BE2C (cell line): Measurements from ENCODE around the gene C9orf57.

Experiments used
- DNase-seq: peaks from one replicate; pipeline ENCODE4 v3.0.0-alpha.2; 2020
- H3K27me3 ChIP-seq: fragments of 250-450 bp; sonication (Bioruptor Pico); 2 replicates; pipeline ENCODE4 v1.5.1; 2020; ENCODE audit warnings: mild to moderate bottlenecking
- H3K36me3 ChIP-seq: fragments of 250-450 bp; sonication (Bioruptor Pico); 2 replicates; pipeline ENCODE4 v1.5.1; 2020; ENCODE audit warnings: mild to moderate bottlenecking
- H3K4me1 ChIP-seq: fragments of 250-450 bp; sonication (Bioruptor Pico); 2 replicates; pipeline ENCODE4 v1.5.1; 2020
- H3K4me3 ChIP-seq: 2 replicates; pipeline ENCODE4 v1.5.1; 2011; ENCODE audit warnings: low read depth, low read length
- H3K9me3 ChIP-seq: fragments of 250-450 bp; sonication (Bioruptor Pico); 2 replicates; pipeline ENCODE4 v1.5.1; 2020
- CTCF ChIP-seq: IDR thresholded peaks from 2 replicates; pipeline ENCODE4 v1.5.1; 2012; ENCODE audit warnings: mild to moderate bottlenecking, low read depth, low read length

The C9orf57 gene

GRCh38 chr9:72037571-72037970 lies 22.8 kb downstream of the C9orf57 start:
- Histone ChIP-seq H3K9me3 (no peaks in the 10 kb centered on the region), H3K4me3 (no peak overlapping the region), H3K36me3 (no peaks in the 10 kb centered on the region), H3K27me3 (no peaks in the 10 kb centered on the region), H3K4me1 (no peaks in the 10 kb centered on the region; the same call in 1 of the 2 replicates)
- DNase-seq: no peak
- TF ChIP-seq CTCF: no peak

DNA sequence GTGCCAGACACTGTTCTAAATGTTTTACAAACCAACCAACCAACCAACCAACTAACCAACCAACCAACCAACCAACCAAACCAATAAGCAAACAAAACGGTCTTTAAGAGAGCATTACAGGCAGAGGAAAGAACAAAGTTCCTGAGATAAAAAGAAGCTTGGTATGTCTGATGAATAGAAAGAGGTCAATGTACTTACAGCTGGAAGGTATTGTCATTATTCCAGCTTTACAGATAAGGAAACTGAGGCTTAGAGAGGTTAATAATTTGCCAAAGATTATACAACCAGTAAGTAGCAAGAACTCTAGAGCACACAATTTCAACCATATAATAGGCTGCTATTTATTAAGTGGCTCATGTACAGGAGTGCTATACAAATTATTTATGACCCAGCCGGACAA lies 29.6 kb downstream of the C9orf57 start:
- Histone ChIP-seq H3K4me1 (no peaks in the 10 kb centered on the region), H3K36me3 (no peaks in the 10 kb centered on the region), H3K4me3 (no peak overlapping the region), H3K9me3 (no peaks in the 10 kb centered on the region), H3K27me3 (no peaks in the 10 kb centered on the region)
- TF ChIP-seq CTCF: no peak
- DNase-seq: no peak

DNA sequence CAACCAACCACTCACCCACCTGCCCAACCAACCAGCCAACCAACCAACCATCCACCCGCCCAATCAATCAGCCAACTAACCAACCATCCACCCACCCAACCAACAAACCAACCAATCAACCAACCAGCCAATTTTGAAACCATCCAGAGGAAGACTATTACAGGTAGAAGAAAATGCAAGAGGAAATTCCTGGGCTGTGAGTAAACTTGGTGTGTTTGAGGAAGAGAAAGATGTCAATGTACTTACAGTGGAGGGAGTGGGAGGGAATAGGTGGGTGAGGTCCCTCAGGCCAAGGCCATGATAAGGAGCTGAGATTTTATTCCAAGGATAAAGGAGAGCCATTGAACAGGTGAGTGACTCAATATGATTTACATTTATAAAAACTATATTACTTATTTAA lies 30.4 kb downstream of the C9orf57 start:
- Histone ChIP-seq H3K27me3 (no peaks in the 10 kb centered on the region), H3K4me3 (no peak overlapping the region), H3K4me1 (no peaks in the 10 kb centered on the region), H3K9me3 (no peaks in the 10 kb centered on the region), H3K36me3 (no peaks in the 10 kb centered on the region)
- DNase-seq: no peak
- no peak for TF ChIP-seq CTCF

DNA sequence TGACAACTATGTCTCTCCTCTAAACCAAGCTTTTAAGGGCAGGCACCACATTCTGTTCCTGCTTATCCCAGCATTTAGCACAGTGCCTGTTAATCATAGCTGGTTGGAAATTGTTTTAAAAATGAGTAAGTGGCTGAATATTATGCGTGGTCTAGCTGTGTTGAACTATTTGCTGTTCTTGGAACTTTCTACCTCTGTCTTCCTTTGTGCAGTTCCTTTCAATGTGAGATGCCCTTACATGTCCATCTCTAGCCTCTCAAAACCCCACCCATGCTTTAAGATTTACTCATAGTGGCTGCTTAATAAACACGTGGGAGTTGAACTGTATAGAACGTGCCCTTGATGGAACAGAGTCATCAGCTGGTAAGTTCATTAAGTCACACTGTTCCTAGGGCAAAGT lies 34.5 kb downstream of the C9orf57 start:
- TF ChIP-seq CTCF: no peak
- H3K27me3 ChIP-seq: no peaks in the 10 kb centered on the region
- no peaks in the 10 kb centered on the region for H3K36me3 ChIP-seq
- no peaks in the 10 kb centered on the region for H3K4me1 ChIP-seq
- H3K9me3 ChIP-seq: no peaks in the 10 kb centered on the region
- no peak for DNase-seq
- H3K4me3 ChIP-seq: no peak overlapping the region

DNA sequence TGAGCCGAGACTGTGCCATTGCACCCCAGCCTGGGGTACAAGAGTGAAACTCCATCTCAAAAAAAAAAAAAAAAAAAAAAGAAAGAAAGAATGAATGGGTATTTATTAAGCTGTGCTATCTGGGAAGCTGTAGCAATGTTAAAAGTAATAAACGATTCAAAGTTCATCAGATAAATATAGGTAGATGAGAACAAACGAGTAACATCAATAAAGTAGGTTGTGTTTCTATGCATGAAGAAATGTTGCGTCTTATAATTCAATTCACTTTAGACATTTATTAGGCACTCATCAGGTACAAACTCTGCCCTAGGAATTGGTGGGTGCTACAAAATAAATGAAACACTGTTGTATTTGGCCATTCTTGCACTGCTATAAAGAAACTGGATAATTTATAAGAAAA lies 36.8 kb downstream of the C9orf57 start:
- no peak for DNase-seq
- H3K4me3 ChIP-seq: no peak overlapping the region
- no peaks in the 10 kb centered on the region for H3K9me3 ChIP-seq
- no peaks in the 10 kb centered on the region for H3K27me3 ChIP-seq
- H3K4me1 ChIP-seq: no peaks in the 10 kb centered on the region
- H3K36me3 ChIP-seq: no peaks in the 10 kb centered on the region
- TF ChIP-seq CTCF: no peak

GRCh38 chr9:72022841-72023240 lies 37.6 kb downstream of the C9orf57 start:
- no peak for DNase-seq
- Histone ChIP-seq H3K36me3 (no peaks in the 10 kb centered on the region), H3K27me3 (no peaks in the 10 kb centered on the region), H3K4me3 (no peak overlapping the region), H3K9me3 (no peaks in the 10 kb centered on the region), H3K4me1 (no peaks in the 10 kb centered on the region)
- no peak for TF ChIP-seq CTCF
